Dendritic cell treated with granulocyte-macrophage colony-stimulating factor and Interleukin-4, amounts not matched to agents 40 ng/mL and 50 ng/mL, for 4 days (primary cell): Measurements from ENCODE around the gene NEDD4L.

ENCODE experiments used
- H3K27ac Mint-ChIP-seq: one replicate; pipeline ENCODE4 v1.8.0; 2022; ENCODE audit warnings: mild to moderate bottlenecking, mixed read lengths
- H3K27me3 Mint-ChIP-seq: one replicate; pipeline ENCODE4 v1.8.0; 2022; ENCODE audit warnings: mild to moderate bottlenecking, mixed read lengths
- H3K36me3 Mint-ChIP-seq: one replicate; pipeline ENCODE4 v1.8.0; 2022; ENCODE audit warnings: low read depth, mixed read lengths
- H3K4me1 Mint-ChIP-seq: one replicate; pipeline ENCODE4 v1.8.0; 2022; ENCODE audit warnings: low read depth, mixed read lengths
- H3K4me3 Mint-ChIP-seq: one replicate; pipeline ENCODE4 v1.8.0; 2022; ENCODE audit warnings: mild to moderate bottlenecking, moderate library complexity, mixed read lengths
- H3K9me3 Mint-ChIP-seq: one replicate; pipeline ENCODE4 v1.8.0; 2022; ENCODE audit warnings: mixed read lengths
- intact Hi-C: fragments of 100-400 bp; cut with micrococcal nuclease; formaldehyde crosslinking; loops from one replicate; pipeline ENCODE4 v1.15.0; 2022

The NEDD4L gene

GRCh38 chr18:58316396-58317342, 272.6 kb downstream of the NEDD4L start:
- Mint-ChIP-seq H3K27ac (no peak overlapping the region), H3K36me3 (peaks cover 10% of the 10 kb centered on the region), H3K27me3 (no peaks in the 10 kb centered on the region), H3K4me1 (peaks cover 40% of the 10 kb centered on the region), H3K4me3 (no peak overlapping the region), H3K9me3 (no peaks in the 10 kb centered on the region)
- intact Hi-C loops: loop anchor here (10.0 kb wide), 1 partner anchor 122 kb away; no protein-coding TSS in a partner anchor

GRCh38 chr18:58319719-58320118, 275.7 kb downstream of the NEDD4L start:
- H3K9me3 Mint-ChIP-seq: no peaks in the 10 kb centered on the region
- no peak overlapping the region for H3K27ac Mint-ChIP-seq
- intact Hi-C loops: loop anchor here (5.0 to 10.0 kb wide), 2 partner anchors 125 to 182 kb away; no protein-coding TSS in a partner anchor
- no peak overlapping the region for H3K4me3 Mint-ChIP-seq
- peaks cover 48% of the 10 kb centered on the region for H3K4me1 Mint-ChIP-seq
- no peaks in the 10 kb centered on the region for H3K27me3 Mint-ChIP-seq
- H3K36me3 Mint-ChIP-seq: peaks cover 10% of the 10 kb centered on the region

- Mint-ChIP-seq H3K36me3 (peaks cover 19% of the 10 kb centered on the region), H3K4me1 (peaks cover 41% of the 10 kb centered on the region), H3K27ac (peak overlapping the region; percentile 69), H3K9me3 (no peaks in the 10 kb centered on the region), H3K27me3 (no peaks in the 10 kb centered on the region), H3K4me3 (no peak overlapping the region)
- intact Hi-C loops: loop anchor here (5.0 kb wide), 1 partner anchor 184 kb away; no protein-coding TSS in a partner anchor
Measured at GRCh38 chr18:58320907-58321561, 277.0 kb downstream of the NEDD4L start.

DNA sequence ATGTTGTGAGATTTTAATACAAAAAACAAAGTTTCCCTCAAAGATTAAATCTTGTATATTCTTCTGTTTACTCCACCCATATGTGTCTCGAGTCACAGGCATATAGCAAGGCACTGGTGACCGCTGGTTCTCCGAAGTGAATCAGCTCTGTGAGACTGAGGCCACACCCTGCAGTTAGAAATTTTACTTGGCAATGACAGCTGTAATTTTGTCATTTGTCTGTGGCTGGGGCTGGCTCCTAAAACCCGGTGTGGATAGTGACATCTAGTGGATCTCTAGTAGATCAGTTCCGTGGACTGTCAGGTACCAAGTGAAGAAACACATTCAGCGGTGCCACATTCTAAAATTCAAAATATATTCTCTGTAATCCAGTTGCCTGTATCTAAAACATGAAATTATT, 278.0 kb downstream of the NEDD4L start:
- no peaks in the 10 kb centered on the region for H3K27me3 Mint-ChIP-seq
- peaks cover 32% of the 10 kb centered on the region for H3K4me1 Mint-ChIP-seq
- peaks cover 20% of the 10 kb centered on the region for H3K36me3 Mint-ChIP-seq
- H3K9me3 Mint-ChIP-seq: no peaks in the 10 kb centered on the region
- intact Hi-C loops: loop anchor here (5.0 kb wide), 1 partner anchor 185 kb away; no protein-coding TSS in a partner anchor
- peak overlapping the region; percentile 69 for H3K27ac Mint-ChIP-seq
- H3K4me3 Mint-ChIP-seq: no peak overlapping the region

DNA sequence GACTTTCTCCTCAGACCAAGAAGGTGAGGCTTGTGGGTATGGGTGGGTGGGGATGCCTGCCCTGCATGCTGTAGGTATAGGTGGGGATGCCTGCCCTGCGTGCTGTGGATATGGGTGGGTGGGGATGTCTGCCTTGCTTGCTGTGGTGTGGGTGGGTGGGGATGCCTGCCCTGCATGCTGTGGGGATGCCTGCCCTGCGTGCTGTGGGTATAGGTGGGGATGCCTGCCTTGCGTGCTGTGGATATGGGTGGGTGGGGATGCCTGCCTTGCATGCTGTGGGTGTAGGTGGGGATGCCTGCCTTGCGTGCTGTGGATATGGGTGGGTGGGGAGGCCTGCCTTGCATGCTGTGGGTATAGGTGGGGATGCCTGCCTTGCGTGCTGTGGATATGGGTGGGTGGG, 278.4 kb downstream of the NEDD4L start:
- no peak overlapping the region for H3K4me3 Mint-ChIP-seq

GRCh38 chr18:58323866-58324762, 280.1 kb downstream of the NEDD4L start:
- intact Hi-C loops: loop anchor here (5.0 kb wide), 1 partner anchor 187 kb away; no protein-coding TSS in a partner anchor
- Mint-ChIP-seq H3K36me3 (peaks cover 26% of the 10 kb centered on the region), H3K27me3 (no peaks in the 10 kb centered on the region), H3K27ac (no peak overlapping the region), H3K4me1 (peaks cover 22% of the 10 kb centered on the region), H3K9me3 (no peaks in the 10 kb centered on the region), H3K4me3 (no peak overlapping the region)

More for the DNA sequence above, 278.4 kb downstream of the NEDD4L start:
- H3K27me3 Mint-ChIP-seq: no peaks in the 10 kb centered on the region
- intact Hi-C loops: loop anchor here (5.0 kb wide), 1 partner anchor 185 kb away; no protein-coding TSS in a partner anchor
- H3K9me3 Mint-ChIP-seq: no peaks in the 10 kb centered on the region
- H3K27ac Mint-ChIP-seq: no peak overlapping the region
- peaks cover 21% of the 10 kb centered on the region for H3K36me3 Mint-ChIP-seq
- H3K4me1 Mint-ChIP-seq: peaks cover 28% of the 10 kb centered on the region

- H3K9me3 Mint-ChIP-seq: no peaks in the 10 kb centered on the region
Measured at GRCh38 chr18:58324824-58325480, 280.9 kb downstream of the NEDD4L start.

GRCh38 chr18:58325494-58325893, 281.5 kb downstream of the NEDD4L start:
- no peaks in the 10 kb centered on the region for H3K9me3 Mint-ChIP-seq
- intact Hi-C loops: no loop called here
- no peaks in the 10 kb centered on the region for H3K27me3 Mint-ChIP-seq
- peaks cover 22% of the 10 kb centered on the region for H3K4me1 Mint-ChIP-seq
- H3K36me3 Mint-ChIP-seq: peaks cover 39% of the 10 kb centered on the region
- H3K4me3 Mint-ChIP-seq: no peak overlapping the region
- no peak overlapping the region for H3K27ac Mint-ChIP-seq

More at GRCh38 chr18:58324824-58325480, 280.9 kb downstream of the NEDD4L start:
- Mint-ChIP-seq H3K27ac (no peak overlapping the region), H3K27me3 (no peaks in the 10 kb centered on the region), H3K4me3 (no peak overlapping the region), H3K36me3 (peaks cover 34% of the 10 kb centered on the region), H3K4me1 (peaks cover 22% of the 10 kb centered on the region)
- intact Hi-C loops: loop anchor here (5.0 kb wide), 1 partner anchor 188 kb away; no protein-coding TSS in a partner anchor

DNA sequence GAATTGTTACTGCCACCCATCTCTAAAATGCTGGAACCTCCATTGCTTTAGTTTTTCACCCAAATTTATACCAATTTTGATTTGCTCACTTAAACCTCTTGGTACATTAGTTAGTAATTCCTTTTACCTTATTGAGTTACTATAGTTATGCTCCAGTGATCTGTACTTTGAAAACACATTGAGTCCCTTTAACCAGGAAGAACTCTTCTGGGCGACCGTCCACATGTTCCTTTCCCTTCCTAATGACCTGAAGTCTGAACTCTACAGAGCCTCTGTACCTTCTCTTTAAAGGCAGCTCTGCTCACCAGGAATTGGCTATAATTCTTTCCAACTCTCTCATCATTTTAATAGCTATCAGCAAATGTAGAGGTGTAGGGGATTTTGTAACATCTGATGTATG, 290.0 kb downstream of the NEDD4L start:
- Mint-ChIP-seq H3K9me3 (no peaks in the 10 kb centered on the region), H3K36me3 (peaks cover 55% of the 10 kb centered on the region)

DNA sequence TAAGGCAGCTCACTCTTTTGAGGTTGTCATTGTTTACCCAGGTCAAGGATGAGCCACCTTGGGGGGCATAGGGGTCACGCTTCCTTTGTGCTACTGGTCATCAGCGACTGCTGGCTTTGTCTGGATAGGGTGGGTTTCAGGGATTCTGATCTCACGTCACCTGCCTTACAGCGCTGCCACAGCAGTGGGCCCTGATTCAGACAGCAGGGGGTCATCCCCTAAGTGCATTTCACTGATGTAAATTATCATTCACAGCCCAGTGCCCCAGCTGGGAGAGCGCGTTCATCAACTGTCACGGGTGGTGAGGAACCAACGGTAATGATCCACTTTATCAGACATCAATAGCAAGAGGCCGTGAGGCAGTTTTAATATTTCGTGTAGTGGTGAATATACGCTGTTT, 291.2 kb downstream of the NEDD4L start:
- Mint-ChIP-seq H3K36me3 (peaks cover 55% of the 10 kb centered on the region), H3K4me1 (no peaks in the 10 kb centered on the region), H3K27ac (no peak overlapping the region), H3K9me3 (no peaks in the 10 kb centered on the region), H3K27me3 (no peaks in the 10 kb centered on the region), H3K4me3 (no peak overlapping the region)
- intact Hi-C loops: no loop called here

More for the DNA sequence above, 290.0 kb downstream of the NEDD4L start:
- Mint-ChIP-seq H3K27me3 (no peaks in the 10 kb centered on the region), H3K4me1 (no peaks in the 10 kb centered on the region), H3K27ac (no peak overlapping the region), H3K4me3 (no peak overlapping the region)
- intact Hi-C loops: no loop called here

GRCh38 chr18:58335821-58336220, 291.8 kb downstream of the NEDD4L start:
- intact Hi-C loops: no loop called here
- H3K36me3 Mint-ChIP-seq: peaks cover 49% of the 10 kb centered on the region
- H3K27ac Mint-ChIP-seq: no peak overlapping the region
- no peaks in the 10 kb centered on the region for H3K4me1 Mint-ChIP-seq
- no peak overlapping the region for H3K4me3 Mint-ChIP-seq
- H3K27me3 Mint-ChIP-seq: no peaks in the 10 kb centered on the region
- no peaks in the 10 kb centered on the region for H3K9me3 Mint-ChIP-seq

DNA sequence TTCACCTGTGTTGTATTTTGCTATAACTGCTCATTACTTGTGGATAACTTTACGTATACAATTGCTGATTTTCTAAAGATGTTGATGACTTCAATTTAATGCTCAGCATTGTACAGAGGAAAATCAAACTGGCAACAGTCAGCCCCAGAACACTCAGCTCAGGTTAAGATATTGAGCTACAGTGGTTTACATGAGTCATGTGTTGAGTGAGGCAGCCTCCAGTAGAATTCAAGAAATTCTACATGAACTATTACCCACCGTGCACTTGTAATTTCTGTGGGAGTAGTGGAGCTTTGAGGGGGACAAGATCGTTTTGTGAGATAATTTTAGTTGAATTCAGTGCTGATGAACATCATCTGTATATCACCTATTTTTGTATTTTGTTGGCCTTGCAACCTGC, 292.6 kb downstream of the NEDD4L start:
- intact Hi-C loops: no loop called here
- Mint-ChIP-seq H3K4me3 (no peak overlapping the region), H3K4me1 (peaks cover under 1% of the 10 kb centered on the region), H3K27ac (no peak overlapping the region), H3K36me3 (peaks cover 46% of the 10 kb centered on the region), H3K9me3 (no peaks in the 10 kb centered on the region), H3K27me3 (no peaks in the 10 kb centered on the region)

- Mint-ChIP-seq H3K27ac (no peak overlapping the region), H3K4me1 (peaks cover 5% of the 10 kb centered on the region), H3K4me3 (no peak overlapping the region), H3K27me3 (no peaks in the 10 kb centered on the region), H3K9me3 (no peaks in the 10 kb centered on the region), H3K36me3 (peaks cover 51% of the 10 kb centered on the region)
- intact Hi-C loops: no loop called here
Measured at GRCh38 chr18:58337285-58337684, 293.3 kb downstream of the NEDD4L start.
